Gastroesophageal sphincter (tissue), 4 donors: ENCODE measurements around the gene CREBRF. TPM values are rescaled to one million over a fixed set of nuclear protein-coding genes. Genes with fewer than 3 reads are reported as not detected.

Source experiments
- ATAC-seq: fragments of 150-250 bp; one replicate; pipeline ENCODE4 v1.9.1; 2016; ENCODE audit warnings: mild to moderate bottlenecking, moderate library complexity
- H3K27ac ChIP-seq, 4 donors: fragments of 200-600 bp; sonication (generic) in 3 of 4; 1 replicate in 3 of 4; 2 replicates in 1 of 4; pipeline ENCODE4 v1.5.1; 2016 to 2019
- H3K27me3 ChIP-seq: fragments of 200-600 bp; sonication (generic); one replicate; pipeline ENCODE4 v1.5.1; 2019
- H3K36me3 ChIP-seq, 2 donors: fragments of 200-600 bp; sonication (generic); one replicate each; pipeline ENCODE4 v1.5.1; 2019; ENCODE audit warnings: control low read depth in 1 of 2
- H3K4me1 ChIP-seq, 3 donors: fragments of 200-600 bp; sonication (generic); 1 replicate in 2 of 3; 2 replicates in 1 of 3; pipeline ENCODE4 v1.5.1; 2016 to 2019; ENCODE audit warnings: control low read depth in 2 of 3
- H3K4me3 ChIP-seq, 2 donors: fragments of 200-600 bp; sonication (generic); one replicate each; pipeline ENCODE4 v1.5.1; 2019; ENCODE audit warnings: mild to moderate bottlenecking in 1 of 2, moderate library complexity in 1 of 2
- H3K9me3 ChIP-seq, 3 donors: fragments of 200-600 bp; sonication (generic); one replicate each; pipeline ENCODE4 v1.5.1; 2017 to 2019; ENCODE audit warnings: control low read depth in 2 of 3
- EP300 ChIP-seq: sonication (generic); formaldehyde crosslinking; IDR thresholded peaks from one replicate; pipeline ENCODE4 v1.6.1; 2017; ENCODE audit warnings: antibody characterized with exemption, mild to moderate bottlenecking
- POLR2A ChIP-seq, 2 donors: fragments of 450-650 bp; IDR thresholded peaks; one replicate each; pipeline ENCODE4 v1.6.1; 2017; ENCODE audit warnings: antibody characterized with exemption in 2 of 2, mild to moderate bottlenecking in 2 of 2, moderate library complexity in 1 of 2
- POLR2AphosphoS5 ChIP-seq: sonication (generic); formaldehyde crosslinking; IDR thresholded peaks from one replicate; pipeline ENCODE4 v1.6.1; 2017; ENCODE audit warnings: antibody characterized with exemption
- WGBS, 2 donors: methylation state at CpG; one replicate each; pipeline ENCODE4 v1.1.5; 2018; ENCODE audit warnings: low coverage in 1 of 2; 5-methylcytosine and 5-hydroxymethylcytosine counted together
- total RNA-seq, 4 donors: library from RNA; depleted of rRNA; stranded (reverse); fragments of >200 nt; gene quantifications; one replicate each; pipeline ENCODE4 v1.1.0, GENCODE V29; 2016
- TF ChIP-seq, protein P1 (sequence below), 4 experiments: fragments of 200-600 bp in 2 of 4; fragments of 450-650 bp in 2 of 4; sonication (generic) in 1 of 4; IDR thresholded peaks; one replicate each; pipeline ENCODE4 v1.5.1; 2017 to 2019; ENCODE audit warnings: antibody characterized with exemption in 4 of 4, mild to moderate bottlenecking in 2 of 4, moderate library complexity in 2 of 4

Gene CREBRF
- total RNA-seq, 4 donors from 2014 or later, result 44.2 to 72.7 (median 64.0) TPM

DNA sequence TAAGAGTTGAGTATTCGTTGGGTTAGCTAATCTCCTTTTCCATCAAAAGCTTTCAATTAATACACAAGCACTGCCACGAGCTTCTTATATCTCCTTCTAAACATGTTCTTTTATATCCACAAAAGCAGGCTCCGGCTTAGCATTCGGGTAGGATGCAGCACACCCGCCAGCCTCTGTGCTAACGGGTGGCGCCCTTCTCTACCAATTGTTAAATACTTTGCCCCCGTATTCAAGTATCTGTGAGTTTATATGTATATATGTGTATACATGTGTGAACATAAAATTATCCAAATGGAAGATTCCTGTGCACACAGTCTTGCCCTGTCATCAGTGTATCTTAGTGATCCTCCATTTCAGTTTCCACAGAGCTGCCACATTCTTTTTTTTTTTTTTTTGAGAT, 116.0 kb downstream of the CREBRF start:
- Histone ChIP-seq H3K27ac (no peak overlapping the region), H3K4me3 (no peak overlapping the region), H3K9me3 (no peaks in the 10 kb centered on the region), H3K36me3 (no peaks in the 10 kb centered on the region), H3K4me1 (no peaks in the 10 kb centered on the region), H3K27me3 (no peaks in the 10 kb centered on the region)
- 70 to 79% methylated on average over 6 to 8 of the region's 8 CpGs for WGBS, 2 donors
- TF ChIP-seq, protein P1, sequence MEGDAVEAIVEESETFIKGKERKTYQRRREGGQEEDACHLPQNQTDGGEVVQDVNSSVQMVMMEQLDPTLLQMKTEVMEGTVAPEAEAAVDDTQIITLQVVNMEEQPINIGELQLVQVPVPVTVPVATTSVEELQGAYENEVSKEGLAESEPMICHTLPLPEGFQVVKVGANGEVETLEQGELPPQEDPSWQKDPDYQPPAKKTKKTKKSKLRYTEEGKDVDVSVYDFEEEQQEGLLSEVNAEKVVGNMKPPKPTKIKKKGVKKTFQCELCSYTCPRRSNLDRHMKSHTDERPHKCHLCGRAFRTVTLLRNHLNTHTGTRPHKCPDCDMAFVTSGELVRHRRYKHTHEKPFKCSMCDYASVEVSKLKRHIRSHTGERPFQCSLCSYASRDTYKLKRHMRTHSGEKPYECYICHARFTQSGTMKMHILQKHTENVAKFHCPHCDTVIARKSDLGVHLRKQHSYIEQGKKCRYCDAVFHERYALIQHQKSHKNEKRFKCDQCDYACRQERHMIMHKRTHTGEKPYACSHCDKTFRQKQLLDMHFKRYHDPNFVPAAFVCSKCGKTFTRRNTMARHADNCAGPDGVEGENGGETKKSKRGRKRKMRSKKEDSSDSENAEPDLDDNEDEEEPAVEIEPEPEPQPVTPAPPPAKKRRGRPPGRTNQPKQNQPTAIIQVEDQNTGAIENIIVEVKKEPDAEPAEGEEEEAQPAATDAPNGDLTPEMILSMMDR (IDR thresholded peaks at IDR 0.05), result no peak
- TF ChIP-seq POLR2A (IDR thresholded peaks at IDR 0.05) (no peak), POLR2AphosphoS5 (no peak), EP300 (no peak)
- no peak for ATAC-seq

DNA sequence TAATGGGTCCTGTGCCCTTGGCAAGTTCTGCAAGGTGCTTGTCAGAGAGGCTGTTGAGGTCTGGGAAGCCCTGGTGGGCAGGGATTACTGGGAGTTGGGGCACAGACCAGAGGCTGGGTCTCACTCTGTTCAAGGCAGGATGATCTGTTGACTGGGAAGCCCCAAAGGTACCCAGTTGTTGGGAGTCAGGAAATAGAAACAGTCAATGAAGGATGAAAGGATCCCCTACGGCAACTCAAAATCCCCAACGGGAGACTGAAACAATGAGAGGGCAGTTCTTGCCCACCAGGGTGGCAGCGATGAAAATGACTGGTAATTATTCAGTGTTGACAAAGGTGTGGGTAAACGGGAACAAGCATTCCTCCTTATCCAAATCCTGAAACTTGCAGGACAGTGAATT, 119.4 kb downstream of the CREBRF start:
- no peak overlapping the region for H3K27ac ChIP-seq
- 24 to 38% methylated on average over 4 of the region's 4 CpGs for WGBS, 2 donors
- H3K27me3 ChIP-seq, result no peaks in the 10 kb centered on the region
- peaks cover 0 to 10% (median 0%) of the 10 kb centered on the region in 3 donors for H3K9me3 ChIP-seq
- no peaks in the 10 kb centered on the region for H3K4me1 ChIP-seq
- TF ChIP-seq, protein P1 (IDR thresholded peaks at IDR 0.05), result no peak
- TF ChIP-seq EP300 (no peak), POLR2A (IDR thresholded peaks at IDR 0.05) (no peak), POLR2AphosphoS5 (no peak)
- H3K36me3 ChIP-seq, result no peaks in the 10 kb centered on the region
- H3K4me3 ChIP-seq, result no peak overlapping the region
- no peak for ATAC-seq

DNA sequence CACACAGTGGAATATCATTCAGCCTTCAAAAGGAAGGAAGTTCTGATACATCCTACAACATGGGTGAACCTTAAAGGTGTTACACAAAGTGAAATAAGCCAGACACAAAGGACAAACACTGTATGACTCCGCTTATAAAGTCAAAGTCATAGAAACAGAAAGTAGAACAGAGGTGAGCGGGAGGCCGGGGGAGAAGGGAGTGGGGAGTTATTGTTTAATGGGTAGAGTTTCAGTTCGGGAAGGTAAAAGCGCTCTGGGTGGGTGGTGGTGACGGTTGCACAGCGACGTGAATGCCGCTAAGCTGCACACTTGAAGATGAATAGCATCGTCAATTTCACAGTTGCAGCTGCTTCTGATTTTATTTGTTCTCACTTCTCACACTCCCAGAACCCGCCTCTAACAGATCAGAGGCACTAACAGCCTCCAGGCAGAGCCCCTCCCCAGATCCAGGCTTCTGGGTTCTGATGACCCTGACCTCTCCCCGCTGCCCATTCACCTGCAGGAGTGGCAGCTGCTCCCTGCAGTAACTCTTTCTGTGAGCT, 122.3 kb downstream of the CREBRF start:
- 84 to 87% methylated on average over 10 to 12 of the region's 12 CpGs for WGBS, 2 donors
- H3K27ac ChIP-seq, result no peak overlapping the region
- no peak for ATAC-seq

DNA sequence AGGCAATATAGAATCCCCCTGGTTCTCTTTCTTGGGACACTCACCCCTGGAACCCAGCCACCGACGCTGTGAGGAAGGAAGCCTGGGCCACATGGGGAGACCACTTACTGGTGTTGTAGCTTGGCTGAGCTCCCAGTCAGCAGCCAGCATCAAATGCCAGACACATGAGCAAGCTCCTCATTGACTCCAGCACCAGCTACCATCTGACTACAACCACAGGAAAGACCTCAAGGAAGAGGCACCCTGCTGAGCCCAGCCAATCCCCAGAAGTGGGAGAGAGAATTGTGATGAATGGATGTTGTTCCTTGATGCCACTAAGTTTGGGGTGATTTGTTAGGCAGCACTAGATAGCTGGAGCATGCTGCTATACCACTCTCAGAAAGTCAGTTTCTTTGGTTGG, 124.2 kb downstream of the CREBRF start:
- no peaks in the 10 kb centered on the region for H3K27me3 ChIP-seq
- no peak for ATAC-seq
- WGBS, 2 donors, result 84% methylated on average over 2 of the region's 2 CpGs; no CpG with 5 or more reads in 1 of the 2 donors
- H3K27ac ChIP-seq, result no peak overlapping the region
- TF ChIP-seq POLR2AphosphoS5 (no peak), EP300 (no peak), POLR2A (IDR thresholded peaks at IDR 0.05) (no peak)
- TF ChIP-seq, protein P1 (IDR thresholded peaks at IDR 0.05), result no peak
- peaks cover 0 to 14% (median 0%) of the 10 kb centered on the region in 3 donors for H3K9me3 ChIP-seq
- no peaks in the 10 kb centered on the region for H3K4me1 ChIP-seq
- H3K36me3 ChIP-seq, result no peaks in the 10 kb centered on the region
- no peak overlapping the region for H3K4me3 ChIP-seq

More for the DNA sequence above, 122.3 kb downstream of the CREBRF start:
- TF ChIP-seq, protein P1 (IDR thresholded peaks at IDR 0.05), result no peak
- TF ChIP-seq EP300, result no peak
- TF ChIP-seq POLR2AphosphoS5, result no peak
- no peak for TF ChIP-seq POLR2A (IDR thresholded peaks at IDR 0.05)
- Histone ChIP-seq H3K27me3 (no peaks in the 10 kb centered on the region), H3K4me1 (no peaks in the 10 kb centered on the region), H3K36me3 (no peaks in the 10 kb centered on the region), H3K4me3 (no peak overlapping the region), H3K9me3 (peaks cover 0 to 14% (median 0%) of the 10 kb centered on the region in 3 donors)

DNA sequence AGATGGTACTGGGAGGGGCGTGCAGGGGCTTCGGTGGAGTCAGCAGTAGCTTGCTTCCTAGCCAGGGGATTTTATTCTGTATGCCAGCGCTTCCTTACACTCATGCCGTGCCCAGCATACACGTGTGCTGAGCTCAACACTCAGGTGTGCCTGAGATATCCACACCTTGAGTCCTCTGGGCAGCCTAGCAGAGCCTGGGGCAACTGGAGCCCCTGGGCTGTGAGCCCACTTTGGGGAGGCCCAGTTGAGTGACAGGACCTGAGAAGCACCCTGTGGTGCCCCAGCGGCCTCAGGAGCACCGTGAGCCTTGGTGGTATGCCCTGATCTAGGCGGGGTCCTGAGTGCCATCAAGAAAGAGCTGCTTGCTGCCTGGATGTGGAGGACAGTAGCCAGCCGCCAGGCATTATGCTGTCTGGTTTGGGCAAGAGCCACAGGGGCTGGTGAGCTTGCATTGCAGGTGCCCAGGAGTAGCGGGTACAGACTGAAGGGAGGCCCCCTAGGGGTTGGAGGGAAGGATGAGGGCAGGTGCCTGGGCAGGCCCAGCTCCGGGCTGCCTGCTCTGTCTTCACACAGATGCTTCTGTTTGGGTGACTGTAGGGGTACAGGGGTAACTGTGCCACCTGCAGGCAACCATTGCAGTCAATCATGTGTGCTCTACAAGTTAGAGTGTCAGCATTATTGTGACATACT, 131.0 kb downstream of the CREBRF start:
- Histone ChIP-seq H3K9me3 (no peaks in the 10 kb centered on the region), H3K4me1 (no peaks in the 10 kb centered on the region), H3K36me3 (no peaks in the 10 kb centered on the region), H3K4me3 (no peak overlapping the region), H3K27me3 (peaks cover 8% of the 10 kb centered on the region), H3K27ac (no peak overlapping the region)
- TF ChIP-seq, protein P1 (IDR thresholded peaks at IDR 0.05), result no peak
- TF ChIP-seq POLR2A (IDR thresholded peaks at IDR 0.05) (no peak), EP300 (no peak)
- no peak for ATAC-seq
- WGBS, 2 donors, result 60 to 81% methylated on average over 1 to 8 of the region's 11 CpGs
